CD4-positive, alpha-beta T cell treated with Interleukin-4 for 4 hours (primary cell): ENCODE results near the gene LDLRAD3.

ENCODE experiments used
- DNase-seq: peaks from one replicate; pipeline ENCODE4 v3.0.0-alpha.2; 2020

The LDLRAD3 gene

GRCh38 chr11:36081274-36081945 is 137.5 kb downstream of the LDLRAD3 start:
- no peak for DNase-seq

DNA sequence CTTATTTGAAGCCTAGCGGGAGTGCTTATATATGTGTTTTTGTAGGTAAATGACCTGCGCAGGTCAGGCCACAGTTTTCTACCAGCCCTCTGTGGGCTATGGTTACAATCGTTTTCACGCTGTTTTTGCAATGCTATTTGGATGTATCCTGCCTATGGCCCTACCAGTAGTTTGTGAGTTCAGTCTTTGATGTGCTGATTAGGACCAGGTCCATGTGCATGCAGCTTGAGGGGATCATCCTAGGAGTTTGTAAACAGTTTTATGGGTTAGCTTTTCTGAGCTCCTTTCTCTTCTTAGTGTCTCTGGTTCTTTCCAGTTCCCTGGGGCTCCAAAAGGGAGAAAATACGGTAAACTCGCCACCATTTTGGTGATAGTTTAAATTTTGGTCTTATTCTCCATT is 142.5 kb downstream of the LDLRAD3 start:
- no peak for DNase-seq

GRCh38 chr11:36088266-36088972 is 144.6 kb downstream of the LDLRAD3 start:
- DNase-seq, result no peak

GRCh38 chr11:36089920-36090319 is 146.1 kb downstream of the LDLRAD3 start:
- no peak for DNase-seq

DNA sequence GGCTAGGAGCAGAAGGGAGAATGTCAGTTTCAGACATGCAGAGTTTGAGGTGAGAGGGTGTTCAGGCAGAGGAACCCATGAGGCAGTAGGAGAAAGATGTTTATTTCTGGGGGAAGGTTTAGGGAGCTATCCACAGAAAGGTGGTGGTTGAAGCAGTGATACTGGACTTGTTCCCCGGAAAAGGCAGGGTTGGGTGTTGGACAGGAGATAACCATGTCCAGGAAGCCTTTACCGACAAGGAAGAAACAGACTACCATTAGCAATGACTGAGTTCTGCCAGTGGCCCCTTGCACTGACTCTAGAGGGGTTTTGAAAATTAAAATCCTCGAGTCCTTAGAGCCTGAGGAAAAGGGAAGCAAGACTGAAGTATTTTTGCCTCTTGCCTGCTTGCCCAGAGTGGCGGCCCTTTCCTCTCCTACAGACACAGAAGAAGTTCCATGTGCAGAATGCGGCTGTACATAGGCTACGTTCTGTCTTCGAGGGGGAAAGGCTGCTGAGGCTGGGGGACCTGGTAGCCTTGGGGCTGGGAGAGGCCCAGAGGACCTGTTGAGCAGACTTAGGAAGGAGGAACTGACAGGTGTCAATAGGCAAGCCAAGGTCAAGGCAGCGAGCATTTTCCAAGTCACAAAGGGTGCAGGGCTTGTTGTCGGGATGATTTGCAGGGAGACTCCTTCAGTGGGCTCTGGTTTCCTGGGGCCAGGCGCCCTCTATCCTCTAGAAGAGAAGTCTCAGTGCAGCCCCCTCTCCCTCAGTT is 146.7 kb downstream of the LDLRAD3 start:
- no peak for DNase-seq

DNA sequence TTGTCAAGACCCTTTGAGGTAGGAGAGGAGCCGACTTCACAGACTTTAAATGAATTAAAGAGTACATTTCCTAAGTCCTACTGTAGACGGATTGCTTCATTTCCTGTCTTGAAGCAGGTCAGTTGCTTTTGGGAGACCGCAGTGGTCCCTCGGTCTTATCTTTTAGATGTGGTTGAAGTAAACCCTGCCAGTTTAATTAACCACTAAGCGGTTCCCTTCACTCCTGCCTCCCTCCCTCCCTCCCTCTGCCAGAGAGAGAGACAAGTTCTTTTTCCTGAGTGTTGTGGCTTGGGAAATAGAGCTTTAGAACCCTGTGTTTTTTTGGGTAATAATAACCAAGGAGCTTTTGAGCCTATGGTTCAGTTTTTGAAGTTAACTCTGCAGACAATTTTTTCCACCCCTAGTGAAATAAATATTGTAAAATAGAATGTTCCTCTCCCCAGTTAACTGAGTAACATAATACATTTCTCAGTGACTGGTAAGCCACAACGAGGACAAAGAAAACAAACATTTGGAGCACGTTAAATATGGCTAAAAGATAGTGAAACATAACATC is 147.5 kb downstream of the LDLRAD3 start:
- DNase-seq, result no peak

DNA sequence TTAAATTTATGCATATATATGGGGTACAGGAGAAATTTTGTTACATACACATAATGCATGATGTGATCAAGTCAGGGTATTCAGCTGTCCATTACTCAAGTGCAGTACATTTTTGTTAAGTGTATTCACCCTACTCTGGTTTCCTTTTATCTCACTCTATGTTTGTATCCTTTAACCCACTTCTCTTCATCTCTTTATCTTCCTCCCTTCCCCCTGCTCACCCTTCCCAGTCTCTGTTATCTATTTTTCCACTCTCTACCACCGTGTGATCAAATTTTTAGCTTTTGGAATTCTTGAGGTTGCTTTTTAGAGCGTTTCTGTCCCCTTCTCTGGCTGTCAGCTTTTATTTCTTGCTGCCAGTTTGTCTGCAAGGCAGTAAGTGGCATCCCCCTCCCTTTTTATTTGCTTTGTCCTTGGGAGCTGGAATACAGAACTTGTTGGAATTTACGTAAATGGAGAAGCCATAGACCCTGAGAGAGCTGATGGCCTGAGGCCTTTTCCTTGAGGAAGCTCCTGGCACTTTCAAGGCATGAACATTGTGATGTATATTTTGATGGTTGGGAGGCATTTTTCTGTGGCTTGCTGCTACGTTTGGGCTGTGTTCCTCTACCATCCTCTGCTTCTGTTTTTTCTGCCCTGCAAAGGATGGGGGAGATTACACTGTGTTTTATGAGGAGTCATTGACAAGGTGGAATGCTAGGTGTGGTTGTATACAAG is 148.6 kb downstream of the LDLRAD3 start:
- no peak for DNase-seq

GRCh38 chr11:36093548-36093947 is 149.7 kb downstream of the LDLRAD3 start:
- DNase-seq, result no peak

GRCh38 chr11:36094164-36094563 is 150.3 kb downstream of the LDLRAD3 start:
- DNase-seq, result no peak

DNA sequence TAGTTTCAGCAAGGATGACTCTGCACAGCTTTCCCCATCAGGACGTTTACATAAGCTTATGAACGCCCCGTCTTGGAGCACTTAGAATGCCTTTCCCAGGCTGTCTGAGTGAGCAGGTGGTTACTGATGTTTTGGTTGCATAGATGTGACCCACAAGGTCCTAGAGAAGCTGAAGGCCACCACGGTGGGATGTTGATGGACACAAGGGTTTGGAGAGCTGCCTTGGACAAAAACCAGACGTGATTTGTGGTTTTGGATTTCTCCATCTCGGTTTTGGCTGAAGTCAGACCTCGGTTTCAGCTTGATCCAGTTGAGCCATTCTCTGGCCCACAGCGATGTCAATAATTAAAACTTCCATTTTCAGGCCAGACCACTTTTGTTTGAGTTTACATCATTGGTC is 151.9 kb downstream of the LDLRAD3 start:
- no peak for DNase-seq

GRCh38 chr11:36097219-36097650 is 153.4 kb downstream of the LDLRAD3 start:
- no peak for DNase-seq

- no peak for DNase-seq
These were observed 154.2 kb downstream of the LDLRAD3 start for GRCh38 chr11:36098087-36098486.

- no peak for DNase-seq
These were observed 155.1 kb downstream of the LDLRAD3 start for GRCh38 chr11:36098853-36099375.

DNA sequence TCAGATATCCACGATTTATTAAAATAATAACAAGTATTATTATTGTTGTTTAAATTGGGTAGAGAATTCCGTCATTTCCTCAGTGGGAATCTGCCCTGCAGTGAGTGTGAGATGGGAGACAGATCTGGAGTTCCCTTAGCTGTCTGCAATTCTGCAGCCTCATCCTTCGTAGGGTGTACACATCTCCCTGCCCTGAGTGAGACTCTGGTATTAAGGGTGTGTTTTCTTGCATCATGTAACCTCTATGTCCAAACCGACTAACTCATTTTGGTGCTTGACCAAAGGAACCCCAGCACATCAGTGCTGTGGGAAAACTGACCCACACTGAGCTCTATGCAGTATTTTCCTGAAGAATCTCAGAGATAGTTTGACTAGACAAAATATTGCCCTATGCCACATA is 157.6 kb downstream of the LDLRAD3 start:
- no peak for DNase-seq

GRCh38 chr11:36102868-36103267 is 159.0 kb downstream of the LDLRAD3 start:
- no peak for DNase-seq

GRCh38 chr11:36103933-36104530 is 160.2 kb downstream of the LDLRAD3 start:
- no peak for DNase-seq

DNA sequence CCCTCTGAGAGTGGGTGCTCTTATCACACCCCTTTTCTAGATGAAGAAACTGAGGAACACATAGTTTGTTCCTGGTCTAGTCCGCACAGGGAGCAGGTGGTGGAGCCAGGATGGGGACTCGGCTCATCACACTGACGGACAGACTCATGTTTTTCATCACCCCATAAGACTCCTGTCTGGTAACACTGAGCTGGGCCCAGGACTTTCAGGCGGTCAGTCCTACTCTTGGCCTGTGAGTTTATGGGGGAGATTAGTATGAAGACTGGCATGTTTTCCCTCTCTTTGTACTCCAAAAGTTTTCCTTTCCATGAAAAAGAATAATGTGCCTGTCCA is 160.8 kb downstream of the LDLRAD3 start:
- DNase-seq, result no peak

GRCh38 chr11:36105743-36106581 is 162.1 kb downstream of the LDLRAD3 start:
- no peak for DNase-seq

DNA sequence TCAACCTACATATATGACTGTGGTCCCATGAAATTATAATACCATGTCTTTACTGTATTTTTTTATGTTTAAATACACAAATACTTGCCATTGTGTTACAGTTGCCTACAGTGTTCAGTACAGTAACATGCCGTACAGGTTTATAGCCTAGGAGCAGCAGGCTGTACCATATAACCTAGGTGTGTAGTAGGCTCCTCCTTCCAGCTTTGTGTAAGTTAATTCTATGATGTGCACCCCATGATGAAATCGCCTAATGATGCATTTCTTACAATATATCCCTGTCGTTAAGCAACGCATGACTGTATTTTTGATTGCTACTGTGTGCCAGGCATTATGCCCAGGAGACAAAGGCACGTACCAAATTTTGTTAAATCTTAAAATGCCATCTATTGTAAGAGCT is 163.7 kb downstream of the LDLRAD3 start:
- DNase-seq, result no peak

DNA sequence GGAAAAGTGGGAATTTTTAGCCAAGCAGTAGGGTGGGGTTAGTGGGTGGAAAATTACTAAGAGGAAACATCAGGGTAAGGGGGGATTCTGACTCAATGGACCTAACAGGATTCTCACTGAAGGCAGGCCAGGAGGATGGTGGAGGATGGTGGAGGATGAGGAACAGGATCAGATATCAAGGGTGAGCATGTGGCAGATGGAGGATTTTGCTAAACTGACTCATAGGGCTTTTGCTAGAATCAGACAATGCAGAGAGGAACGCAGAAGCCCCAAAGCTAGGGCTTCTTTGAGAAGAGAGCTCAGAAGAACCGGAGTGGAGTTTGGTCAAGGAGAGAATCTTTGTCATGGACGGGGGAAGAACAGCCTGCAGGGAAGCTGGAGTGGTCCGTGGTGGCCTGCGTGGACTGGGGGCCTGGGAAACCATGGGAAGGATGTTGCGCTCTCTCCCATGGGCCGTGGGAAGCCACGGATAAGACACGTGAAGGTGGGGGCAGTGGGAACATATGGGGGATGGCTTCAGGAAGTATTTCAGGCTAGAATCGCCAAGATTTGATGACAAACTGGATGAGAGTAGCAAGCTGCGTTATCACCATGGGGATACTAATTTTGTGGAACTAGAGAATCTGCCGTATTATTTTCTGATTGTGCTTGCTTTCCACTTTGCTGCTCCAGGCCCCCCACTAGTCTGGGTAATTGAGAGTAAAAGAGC is 165.2 kb downstream of the LDLRAD3 start:
- no peak for DNase-seq

- DNase-seq, result no peak
These were observed 165.7 kb downstream of the LDLRAD3 start for GRCh38 chr11:36109590-36109849.
